Measurements from ENCODE around the gene ISCU.

DNA sequence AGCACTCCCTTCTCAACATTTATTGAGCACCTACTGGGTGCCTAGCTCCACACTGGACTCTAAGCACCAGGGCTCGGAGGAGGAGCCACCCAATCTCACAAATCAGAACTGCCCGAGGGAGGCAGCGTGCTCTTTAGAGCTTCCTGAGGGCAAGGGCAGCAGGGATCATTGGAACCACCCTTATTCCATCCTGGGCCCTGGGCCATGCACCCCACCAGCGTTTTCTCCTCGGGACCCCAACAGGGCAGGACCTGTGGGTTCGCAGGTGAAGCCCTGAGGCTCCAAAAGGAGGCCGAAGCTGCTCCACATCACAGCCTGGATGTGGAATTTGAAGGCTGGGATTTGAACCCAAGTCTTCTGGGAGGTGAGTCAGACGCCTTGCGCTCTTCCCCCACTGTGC is 20.1 kb downstream of the ISCU start:
- TF ChIP-seq, protein P1, sequence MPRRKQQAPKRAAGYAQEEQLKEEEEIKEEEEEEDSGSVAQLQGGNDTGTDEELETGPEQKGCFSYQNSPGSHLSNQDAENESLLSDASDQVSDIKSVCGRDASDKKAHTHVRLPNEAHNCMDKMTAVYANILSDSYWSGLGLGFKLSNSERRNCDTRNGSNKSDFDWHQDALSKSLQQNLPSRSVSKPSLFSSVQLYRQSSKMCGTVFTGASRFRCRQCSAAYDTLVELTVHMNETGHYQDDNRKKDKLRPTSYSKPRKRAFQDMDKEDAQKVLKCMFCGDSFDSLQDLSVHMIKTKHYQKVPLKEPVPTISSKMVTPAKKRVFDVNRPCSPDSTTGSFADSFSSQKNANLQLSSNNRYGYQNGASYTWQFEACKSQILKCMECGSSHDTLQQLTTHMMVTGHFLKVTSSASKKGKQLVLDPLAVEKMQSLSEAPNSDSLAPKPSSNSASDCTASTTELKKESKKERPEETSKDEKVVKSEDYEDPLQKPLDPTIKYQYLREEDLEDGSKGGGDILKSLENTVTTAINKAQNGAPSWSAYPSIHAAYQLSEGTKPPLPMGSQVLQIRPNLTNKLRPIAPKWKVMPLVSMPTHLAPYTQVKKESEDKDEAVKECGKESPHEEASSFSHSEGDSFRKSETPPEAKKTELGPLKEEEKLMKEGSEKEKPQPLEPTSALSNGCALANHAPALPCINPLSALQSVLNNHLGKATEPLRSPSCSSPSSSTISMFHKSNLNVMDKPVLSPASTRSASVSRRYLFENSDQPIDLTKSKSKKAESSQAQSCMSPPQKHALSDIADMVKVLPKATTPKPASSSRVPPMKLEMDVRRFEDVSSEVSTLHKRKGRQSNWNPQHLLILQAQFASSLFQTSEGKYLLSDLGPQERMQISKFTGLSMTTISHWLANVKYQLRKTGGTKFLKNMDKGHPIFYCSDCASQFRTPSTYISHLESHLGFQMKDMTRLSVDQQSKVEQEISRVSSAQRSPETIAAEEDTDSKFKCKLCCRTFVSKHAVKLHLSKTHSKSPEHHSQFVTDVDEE (CRISPR knock-in tag; IDR thresholded peaks at IDR 0.05), result no peak
- TF ChIP-seq, protein P2, sequence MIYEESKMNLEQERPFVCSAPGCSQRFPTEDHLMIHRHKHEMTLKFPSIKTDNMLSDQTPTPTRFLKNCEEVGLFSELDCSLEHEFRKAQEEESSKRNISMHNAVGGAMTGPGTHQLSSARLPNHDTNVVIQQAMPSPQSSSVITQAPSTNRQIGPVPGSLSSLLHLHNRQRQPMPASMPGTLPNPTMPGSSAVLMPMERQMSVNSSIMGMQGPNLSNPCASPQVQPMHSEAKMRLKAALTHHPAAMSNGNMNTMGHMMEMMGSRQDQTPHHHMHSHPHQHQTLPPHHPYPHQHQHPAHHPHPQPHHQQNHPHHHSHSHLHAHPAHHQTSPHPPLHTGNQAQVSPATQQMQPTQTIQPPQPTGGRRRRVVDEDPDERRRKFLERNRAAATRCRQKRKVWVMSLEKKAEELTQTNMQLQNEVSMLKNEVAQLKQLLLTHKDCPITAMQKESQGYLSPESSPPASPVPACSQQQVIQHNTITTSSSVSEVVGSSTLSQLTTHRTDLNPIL (CRISPR knock-in tag; IDR thresholded peaks at IDR 0.05; ENCODE audit: low read depth), result no peak
- no peak for TF ChIP-seq TCF4 (CRISPR knock-in tag; IDR thresholded peaks at IDR 0.05; ENCODE audit: borderline replicate concordance)
- no peak for TF ChIP-seq POU6F1 (CRISPR knock-in tag; IDR thresholded peaks at IDR 0.05; ENCODE audit: borderline replicate concordance, low read depth)
- no peak for TF ChIP-seq CSDC2 (CRISPR knock-in tag; IDR thresholded peaks at IDR 0.05)
- TF ChIP-seq, protein P3, sequence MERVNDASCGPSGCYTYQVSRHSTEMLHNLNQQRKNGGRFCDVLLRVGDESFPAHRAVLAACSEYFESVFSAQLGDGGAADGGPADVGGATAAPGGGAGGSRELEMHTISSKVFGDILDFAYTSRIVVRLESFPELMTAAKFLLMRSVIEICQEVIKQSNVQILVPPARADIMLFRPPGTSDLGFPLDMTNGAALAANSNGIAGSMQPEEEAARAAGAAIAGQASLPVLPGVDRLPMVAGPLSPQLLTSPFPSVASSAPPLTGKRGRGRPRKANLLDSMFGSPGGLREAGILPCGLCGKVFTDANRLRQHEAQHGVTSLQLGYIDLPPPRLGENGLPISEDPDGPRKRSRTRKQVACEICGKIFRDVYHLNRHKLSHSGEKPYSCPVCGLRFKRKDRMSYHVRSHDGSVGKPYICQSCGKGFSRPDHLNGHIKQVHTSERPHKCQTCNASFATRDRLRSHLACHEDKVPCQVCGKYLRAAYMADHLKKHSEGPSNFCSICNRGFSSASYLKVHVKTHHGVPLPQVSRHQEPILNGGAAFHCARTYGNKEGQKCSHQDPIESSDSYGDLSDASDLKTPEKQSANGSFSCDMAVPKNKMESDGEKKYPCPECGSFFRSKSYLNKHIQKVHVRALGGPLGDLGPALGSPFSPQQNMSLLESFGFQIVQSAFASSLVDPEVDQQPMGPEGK (CRISPR knock-in tag; IDR thresholded peaks at IDR 0.05; ENCODE audit: borderline replicate concordance), result no peak
- no peak for TF ChIP-seq ZNF565 (CRISPR knock-in tag; conservative IDR thresholded peaks at IDR 0.05; ENCODE audit: low read depth)
- TF ChIP-seq ZFP3 (CRISPR knock-in tag; IDR thresholded peaks at IDR 0.05), result no peak
- no peak for TF ChIP-seq ZNF8 (CRISPR knock-in tag; IDR thresholded peaks at IDR 0.05)
- no peak for TF ChIP-seq GLIS3 (CRISPR knock-in tag; IDR thresholded peaks at IDR 0.05)
- TF ChIP-seq OSR1 (CRISPR knock-in tag; IDR thresholded peaks at IDR 0.05), result no peak
- TF ChIP-seq ARNTL (CRISPR knock-in tag; IDR thresholded peaks at IDR 0.05; ENCODE audit: borderline replicate concordance, low read depth), result no peak

Data from SK-N-SH treated with all-trans-retinoic acid at 6 μM for 48 hours (cell line).